HG02884 (cell line): ENCODE results near the gene CNOT6L.

Source experiments
- ATAC-seq: cut with Tn5 transposase; IDR thresholded peaks from one replicate; pipeline ENCODE4 v1.9.1; 2021; ENCODE audit warnings: mild to moderate bottlenecking, moderate library complexity; ENCODE audit not compliant: unreplicated experiment

Gene CNOT6L

DNA sequence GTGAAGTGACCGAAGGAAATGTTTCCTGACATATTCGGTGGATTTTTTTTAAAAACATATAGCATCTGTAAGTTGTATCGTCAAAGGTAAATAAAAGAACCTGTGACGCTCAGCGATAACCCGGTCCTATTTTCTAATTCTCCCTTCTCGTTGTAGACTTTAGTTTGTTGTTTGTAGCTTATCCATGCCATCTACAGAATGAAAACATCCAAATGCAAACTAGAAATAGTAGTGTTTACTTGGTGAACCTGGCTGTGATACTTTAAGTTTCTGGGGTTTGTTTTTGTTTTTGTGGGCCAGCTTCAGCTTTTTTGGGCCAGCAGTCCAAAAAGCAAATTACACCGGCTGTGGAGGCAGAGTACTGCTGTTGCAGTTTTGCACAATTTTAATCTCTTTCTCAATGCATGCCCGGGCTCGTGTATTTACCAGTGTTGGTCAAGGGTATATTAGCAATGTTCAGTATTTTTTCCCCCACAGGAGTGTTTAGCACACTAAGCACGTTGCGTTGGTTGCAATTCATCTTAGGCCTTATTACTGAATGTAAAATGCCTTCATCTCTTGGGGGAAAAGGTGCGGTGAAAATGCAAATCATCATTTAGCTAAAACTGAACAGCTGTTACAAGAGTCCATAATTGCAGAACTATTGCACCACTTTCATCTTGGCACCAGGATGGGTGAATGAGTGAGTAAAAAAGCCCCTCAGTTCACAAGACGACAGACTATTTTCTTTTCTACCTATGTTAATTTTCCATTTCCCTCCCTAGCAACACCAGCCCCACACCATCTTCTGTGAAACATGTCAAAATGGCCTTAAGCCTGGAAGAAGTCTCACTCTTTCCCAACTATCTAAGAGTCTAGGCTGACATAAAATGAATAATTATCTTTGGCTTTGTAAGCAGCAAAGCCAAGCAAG, 1.7 kb upstream of the CNOT6L start:
- ATAC-seq: no peak

DNA sequence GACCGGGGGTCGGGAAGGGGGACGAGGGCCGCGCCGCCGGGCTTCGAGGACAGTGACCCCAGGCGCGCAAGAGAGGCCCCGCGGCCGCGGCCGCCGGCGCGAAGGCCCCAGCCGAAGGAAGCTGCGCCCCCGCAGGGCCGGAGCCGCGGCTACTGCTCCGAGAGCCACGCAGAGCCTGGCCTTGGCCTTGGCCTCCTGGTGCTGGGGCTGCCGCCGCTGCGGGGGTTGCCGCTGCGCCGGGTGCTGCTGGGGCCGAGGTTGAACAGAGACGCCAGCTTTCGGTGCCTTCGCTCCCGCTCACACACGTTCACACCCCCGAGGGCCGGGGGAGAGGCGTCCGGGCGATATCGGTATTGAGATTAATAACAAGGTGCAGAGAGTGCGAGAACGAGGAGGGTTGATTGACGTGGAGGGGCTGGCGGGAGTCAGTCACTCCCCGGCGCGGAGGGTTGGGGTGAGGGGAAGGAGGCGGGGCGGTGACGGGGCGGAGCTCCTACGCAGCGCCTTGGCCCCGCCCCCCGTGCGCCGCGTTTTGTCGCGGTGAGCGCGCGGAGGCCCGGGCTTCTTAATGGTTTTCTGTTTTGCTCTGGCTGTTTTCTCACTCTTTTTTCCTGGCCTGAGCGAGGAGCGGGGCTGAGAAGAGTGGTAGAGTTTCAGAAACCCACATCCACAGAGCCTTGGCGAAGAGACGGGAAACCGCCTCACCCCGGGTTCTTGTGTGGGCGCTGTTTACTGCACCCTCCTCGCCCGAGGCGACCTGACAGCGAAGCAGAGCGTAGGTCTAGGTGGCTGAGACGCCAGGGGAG, 878 bp upstream of the CNOT6L start:
- ATAC-seq: peak; percentile 75

DNA sequence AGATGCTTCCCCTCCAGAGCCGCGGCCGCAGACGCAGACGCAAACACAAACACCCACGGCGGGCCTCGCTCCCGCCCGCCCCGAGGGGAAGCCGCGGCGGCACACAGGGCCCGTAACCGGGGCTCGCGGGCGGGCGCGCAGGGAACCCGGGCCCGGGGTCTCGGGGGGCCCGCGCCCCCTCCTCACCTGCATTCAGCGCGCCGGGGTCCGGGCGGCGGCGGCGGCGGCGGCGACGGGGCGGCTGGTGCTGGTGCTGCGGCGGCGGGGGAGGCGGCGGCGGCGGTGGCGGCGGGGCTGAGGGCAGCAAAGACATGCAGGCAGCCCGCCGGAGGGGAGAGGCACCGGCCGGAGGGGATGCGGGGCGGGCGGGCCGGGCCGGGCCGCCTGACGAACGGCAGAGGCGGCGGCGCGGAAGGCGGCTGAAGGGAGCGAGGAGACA, 255 bp upstream of the CNOT6L start:
- ATAC-seq: peak; percentile 12

DNA sequence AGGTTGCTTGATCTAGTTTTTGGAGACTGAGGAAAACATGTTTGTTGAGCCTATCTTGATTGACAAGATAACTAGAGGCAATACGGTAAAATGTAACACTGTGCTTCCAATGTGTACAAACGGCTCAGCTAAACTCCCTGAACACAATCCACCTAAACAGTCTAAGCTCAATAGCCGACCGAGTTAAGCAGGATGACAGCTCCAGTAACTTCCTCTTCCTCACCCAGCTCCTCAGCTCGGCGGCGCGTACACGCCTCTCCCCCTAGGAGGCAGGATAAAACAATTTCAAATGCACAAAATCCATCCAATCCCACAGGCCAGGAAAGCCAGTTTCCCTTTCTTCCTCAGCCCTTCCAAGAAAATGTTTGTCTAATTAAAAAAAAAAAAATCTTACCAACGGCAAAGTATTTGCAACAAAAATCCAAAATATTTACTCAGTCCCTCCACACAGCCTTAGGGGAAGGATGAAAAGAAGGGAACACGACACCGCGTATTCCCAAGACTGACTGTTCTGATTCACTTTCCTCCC, 1.0 kb downstream of the CNOT6L start:
- no peak for ATAC-seq

DNA sequence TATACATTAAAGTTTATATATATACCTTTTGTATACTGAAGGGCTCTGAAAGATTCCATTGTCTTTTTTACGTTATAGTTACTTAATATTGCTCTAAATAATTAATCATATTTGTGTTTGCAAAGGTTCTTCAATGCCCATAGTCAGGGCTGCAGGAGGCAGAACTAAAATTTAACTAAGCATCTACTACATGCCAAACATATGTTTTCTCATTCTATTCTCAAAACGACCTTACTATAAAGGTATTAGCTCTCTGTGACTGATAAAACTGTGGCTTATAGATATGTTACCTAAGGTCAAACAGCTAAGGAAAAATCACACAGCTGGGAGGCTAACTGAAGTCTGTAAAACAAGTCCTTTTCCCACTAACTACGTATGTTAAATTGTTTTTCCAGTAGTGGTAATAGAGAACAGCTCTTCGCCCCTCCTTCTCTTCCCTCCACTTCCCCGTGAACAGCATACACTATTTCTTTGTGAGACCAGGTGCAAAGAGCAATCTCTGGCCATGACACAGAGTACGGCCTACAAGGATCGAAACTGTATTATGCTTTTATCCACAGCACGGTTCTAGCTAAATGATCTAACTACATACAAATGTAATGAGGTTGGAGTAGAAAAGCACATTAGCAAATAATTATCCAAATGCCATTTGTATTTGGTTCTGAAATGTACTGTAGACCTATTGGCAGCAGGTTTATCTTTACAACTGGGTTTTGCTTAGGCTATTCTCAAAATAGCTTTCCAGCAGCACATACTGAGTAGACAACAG, 1.7 kb downstream of the CNOT6L start:
- no peak for ATAC-seq

DNA sequence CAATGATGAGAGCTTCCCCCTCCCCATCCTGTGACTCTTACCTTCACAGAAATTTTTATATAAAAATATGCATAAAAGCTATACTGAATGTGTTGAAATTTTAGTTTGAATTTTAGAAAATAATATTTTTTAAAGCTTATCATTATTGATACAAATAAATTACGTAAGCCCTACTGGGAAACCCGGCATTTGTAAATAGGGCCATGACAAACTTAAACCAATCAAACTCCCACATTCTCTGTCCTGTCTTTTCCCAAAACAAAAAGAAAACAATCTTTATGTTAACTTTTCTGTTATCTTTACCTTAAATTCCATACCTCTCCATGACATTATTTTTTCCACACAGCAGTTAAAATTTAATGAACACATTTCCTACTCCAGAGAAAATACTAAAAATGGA, 2.6 kb downstream of the CNOT6L start:
- no peak for ATAC-seq

DNA sequence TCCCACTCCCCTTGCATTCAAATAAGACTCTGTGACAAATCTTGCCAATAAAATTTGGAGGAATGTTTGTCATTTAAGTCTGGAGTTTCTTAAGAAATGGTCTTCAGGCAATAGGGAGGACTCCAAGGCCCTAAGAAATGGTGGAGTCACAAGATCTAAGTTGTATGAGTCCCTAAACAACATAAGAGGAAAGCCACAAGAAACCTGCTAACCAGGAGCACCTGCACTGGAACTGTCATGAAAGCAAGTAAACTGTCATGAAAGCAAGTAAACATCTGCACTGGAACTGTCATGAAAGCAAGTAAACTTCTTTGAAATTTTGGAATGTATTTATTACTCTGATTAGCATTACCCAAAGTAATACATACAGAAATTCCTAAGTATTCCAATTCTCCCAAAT, 3.5 kb downstream of the CNOT6L start:
- no peak for ATAC-seq

DNA sequence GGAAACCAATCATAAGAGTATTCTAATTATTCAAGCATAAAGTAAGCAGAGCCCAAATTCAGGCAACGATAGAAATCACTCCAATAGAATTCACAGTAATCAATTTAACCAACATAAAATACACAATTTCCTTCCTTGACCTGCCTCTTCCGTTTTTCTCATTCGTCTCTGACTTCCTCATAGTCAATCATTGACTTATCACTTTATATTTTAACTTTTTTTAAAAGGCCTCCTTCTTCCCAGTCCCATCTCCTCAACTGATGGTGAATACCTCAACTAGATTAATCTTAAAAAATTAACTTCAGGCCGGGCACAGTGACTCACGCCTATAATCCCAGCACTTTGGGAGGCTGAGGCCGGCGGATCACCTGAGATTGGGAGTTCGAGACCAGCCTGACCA, 13.3 kb downstream of the CNOT6L start:
- ATAC-seq: no peak

DNA sequence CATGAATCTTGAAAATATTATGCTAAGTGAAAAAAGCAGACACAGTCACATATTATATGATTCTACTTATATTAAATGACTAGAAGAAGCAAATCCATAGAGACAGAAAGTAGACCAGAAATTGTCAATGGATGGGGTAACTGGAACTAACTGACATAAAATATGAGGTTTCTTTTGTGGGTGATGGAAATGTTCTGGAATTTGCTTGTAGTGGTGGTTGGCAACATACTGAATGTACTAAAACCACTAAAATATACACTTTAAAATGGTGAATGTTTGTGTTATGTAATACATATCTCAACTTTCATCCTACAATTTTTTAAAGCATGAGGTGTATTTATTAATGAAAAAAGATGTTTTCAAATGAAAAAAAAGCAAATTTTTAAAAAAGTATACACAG, 14.7 kb downstream of the CNOT6L start:
- no peak for ATAC-seq

DNA sequence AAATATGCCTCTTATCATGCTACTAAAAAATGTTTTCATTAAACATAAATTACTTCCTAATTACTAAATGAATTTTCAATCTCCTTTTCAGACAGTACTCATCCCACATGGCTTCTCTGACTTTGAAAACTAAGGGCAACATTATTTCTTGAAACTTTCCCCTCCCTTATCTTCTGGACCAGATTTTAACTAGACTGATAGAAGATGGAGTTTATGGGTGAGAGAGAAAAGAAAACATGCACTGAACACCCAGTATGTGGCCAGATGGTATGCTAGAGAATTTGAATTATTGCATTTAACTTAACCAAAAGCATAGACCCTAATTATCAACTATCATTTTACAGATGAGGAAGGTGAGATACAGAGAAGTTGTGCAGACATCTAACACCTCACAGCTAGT, 16.8 kb downstream of the CNOT6L start:
- no peak for ATAC-seq

DNA sequence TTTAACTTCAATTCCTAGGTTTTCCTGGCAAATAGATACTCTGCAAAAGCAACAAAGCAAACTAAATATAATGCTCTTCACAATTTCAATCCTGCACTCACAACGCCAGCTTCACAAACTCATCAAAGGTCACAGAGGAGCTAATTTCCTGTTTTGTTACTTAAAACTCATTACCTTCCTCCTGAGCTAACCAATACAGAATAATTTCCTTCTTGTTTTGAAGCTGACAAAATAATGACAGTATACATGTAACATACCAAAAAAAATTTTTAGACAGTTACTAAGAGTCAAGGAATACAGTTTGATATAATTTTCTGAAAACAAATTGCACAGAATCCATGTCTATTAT, 17.9 kb downstream of the CNOT6L start:
- ATAC-seq: no peak

DNA sequence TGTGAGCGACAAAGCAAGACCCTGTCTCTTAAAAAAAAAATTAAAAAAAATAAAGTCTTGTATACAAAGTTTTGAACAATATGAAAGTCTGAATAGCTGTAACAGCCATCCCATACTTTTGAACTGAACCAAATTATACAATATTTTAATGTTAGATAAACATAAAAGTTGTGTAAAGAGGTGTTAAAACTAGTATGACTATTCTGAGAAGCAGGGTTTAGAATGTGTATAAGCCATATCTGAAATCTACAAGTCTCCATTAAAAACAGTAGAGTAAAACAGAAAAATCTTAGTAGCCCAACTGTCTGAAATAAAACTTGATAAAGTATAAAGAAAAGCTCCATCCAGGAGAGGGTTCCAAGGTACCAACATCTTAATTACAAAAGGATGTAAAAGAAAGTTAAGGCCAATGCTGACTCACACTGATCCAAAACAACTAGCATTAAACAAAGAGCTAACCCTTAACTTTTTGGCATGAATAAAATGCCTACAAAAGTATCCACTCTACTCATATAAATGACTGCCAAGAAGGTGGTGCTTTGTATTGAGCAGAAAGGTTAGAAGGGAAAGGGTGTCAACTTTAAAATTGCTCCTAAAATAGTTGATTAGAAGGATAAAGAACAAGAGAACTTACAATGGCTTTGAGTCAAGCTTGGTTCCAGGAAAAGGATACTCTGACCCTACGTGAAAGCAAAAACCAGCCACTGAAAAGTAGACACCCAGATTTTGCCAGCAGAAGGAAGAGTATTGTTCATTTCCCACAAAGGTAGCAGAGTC, 18.5 kb downstream of the CNOT6L start:
- ATAC-seq: no peak

DNA sequence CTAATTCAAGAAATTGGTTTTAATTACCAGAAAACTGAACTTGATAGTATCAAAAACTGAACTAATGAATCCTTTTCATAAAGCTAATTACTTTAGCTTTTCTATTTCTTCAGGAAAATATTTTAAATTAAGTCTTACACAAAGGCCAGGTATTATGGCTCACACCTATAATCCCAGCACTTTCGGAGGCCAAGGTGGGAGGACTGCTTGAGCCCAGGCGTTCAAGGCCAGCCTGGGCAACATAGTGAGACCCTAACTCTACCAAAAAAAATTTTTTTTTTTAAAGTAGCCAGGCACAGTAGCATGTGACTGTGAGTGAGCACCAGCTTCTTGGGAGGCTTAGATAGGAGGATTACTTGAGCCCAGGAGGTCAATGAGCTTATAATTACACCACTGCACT, 19.1 kb downstream of the CNOT6L start:
- no peak for ATAC-seq

DNA sequence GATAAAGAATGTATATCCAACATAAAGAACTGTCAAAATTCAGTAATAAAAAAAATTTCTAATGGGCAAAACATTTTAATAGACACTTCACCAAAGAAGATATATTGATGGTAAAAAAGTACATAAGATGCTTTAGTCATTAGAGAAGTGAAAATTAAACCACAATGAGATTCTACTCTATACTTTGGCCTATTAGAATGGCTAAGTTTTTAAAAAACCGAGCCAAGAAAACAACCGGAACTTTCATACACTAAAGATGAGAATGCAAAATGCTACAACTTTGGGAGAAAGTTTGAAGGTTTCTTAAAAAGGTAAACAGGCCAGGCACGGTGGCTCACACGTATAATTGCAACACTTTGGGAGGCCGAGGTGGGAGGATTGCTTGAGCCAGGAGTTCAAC, 20.8 kb downstream of the CNOT6L start:
- ATAC-seq: no peak

DNA sequence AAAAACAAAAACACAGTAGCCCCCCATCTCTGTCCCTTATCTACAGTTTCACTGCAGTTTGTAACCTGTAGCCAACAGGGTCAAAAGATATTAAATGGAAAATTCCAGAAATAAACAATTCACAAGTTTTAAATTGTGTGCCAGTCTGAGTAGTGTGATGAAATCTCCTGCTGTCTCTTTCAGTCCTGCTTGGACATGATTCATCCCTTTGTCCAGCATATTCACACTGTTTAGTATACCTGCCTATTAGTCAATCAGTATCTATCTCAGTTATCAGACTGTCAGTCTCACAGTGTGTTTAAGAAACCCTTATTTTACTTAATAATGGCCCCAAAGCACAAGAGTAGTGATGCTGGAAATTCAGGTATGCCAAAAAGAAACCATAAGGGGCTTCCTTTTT, 21.9 kb downstream of the CNOT6L start:
- ATAC-seq: no peak

DNA sequence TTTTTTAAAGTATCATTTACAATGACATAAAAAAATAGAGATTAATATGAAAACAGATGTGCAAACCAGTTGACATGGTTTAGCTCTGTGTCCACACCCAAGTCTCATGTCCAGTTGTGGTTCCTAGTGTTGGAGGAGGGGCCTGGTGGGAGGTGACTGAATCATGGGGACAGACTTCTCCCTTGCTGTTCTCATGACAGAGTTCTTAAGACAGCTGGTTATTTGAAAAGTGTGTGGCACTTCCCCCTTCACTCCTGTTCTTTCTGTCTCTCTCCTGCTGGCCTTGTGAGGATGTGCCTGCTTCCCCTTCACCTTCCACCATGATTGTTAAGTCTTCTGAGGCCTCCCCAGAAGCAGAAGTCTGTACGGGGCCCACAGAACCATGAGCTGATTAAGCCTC, 23.8 kb downstream of the CNOT6L start:
- ATAC-seq: no peak

DNA sequence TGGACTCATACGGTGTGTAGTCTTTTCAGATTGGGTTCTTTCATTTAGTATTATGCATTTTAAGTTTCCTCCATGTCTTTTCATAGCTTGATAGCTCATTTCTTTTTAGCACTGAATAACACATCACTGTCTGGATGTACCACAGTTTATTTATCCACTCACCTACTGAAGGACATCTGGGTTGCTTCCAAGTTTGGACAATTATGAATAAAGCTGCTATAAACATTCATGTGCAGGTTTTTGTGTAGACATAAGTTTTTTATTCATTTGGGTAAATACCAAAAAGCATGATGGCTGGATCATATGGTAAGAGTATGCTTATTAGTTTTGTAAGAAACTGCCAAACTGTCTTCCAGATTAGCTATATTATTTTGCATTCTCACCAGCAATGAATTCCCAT, 29.0 kb downstream of the CNOT6L start:
- no peak for ATAC-seq

DNA sequence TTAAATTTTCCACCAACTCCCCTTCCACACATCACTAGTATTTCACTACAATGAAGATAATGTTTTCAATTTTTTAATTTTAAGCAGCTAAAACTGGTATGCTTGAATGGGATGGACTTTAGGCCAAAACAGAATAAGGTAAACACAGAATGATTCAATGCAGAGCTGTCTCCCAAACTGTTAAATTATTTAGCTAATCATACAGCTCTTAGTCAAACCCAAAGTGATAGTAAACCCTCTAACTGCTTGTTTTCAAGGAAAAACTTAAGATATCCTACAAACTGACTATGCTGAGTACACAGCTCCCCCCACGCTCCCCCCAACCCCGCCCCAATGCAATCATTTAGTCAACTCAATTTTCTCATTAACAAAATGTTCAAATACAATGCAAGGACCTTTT, 30.2 kb downstream of the CNOT6L start:
- no peak for ATAC-seq

DNA sequence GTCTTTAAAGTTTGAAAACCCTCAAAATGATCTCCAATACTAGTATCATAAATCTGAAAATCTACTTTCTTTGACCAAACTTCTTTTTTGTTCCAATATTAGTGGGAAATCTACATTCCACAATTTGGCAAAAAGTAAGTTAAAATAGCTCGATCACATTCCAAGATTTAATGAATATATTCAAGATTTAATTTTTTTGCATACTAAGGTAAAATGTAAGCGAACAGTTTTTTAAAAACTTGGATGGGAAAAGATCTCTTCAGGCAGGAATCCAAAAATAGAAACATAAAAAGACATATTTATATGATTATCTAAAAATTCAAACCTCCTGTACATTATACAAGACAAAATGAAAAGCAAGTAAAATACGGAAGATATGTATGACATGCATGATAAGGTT, 31.2 kb downstream of the CNOT6L start:
- no peak for ATAC-seq

DNA sequence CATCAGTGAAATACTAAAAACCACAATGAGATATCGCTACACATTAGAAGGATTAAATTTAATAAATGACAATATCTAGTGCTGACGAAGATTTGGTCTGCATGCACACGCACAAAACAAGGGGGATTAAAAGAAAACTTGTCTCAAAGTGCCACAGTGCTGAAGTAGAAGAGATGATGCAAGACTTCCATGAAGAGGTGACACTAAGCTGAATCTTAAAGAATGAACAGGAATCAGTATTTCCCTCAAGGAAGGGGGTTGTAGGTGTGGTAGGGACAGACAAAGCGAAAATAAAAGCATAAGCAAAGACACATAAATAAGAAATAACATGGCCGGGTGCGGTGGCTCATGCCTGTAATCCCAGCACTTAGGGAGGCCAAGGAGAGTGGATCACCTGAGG, 33.5 kb downstream of the CNOT6L start:
- ATAC-seq: no peak
